GM12878 (cell line): ENCODE data around the gene SV2A. TPM values are rescaled to one million over a fixed set of nuclear protein-coding genes. Genes with fewer than 3 reads are reported as not detected.

Source experiments
- ATAC-seq: fragments of 200-7000 bp; cut with Tn5 transposase; 3 replicates; pipeline ENCODE4 v1.9.1; 2020; ENCODE audit warnings: mild to moderate bottlenecking, moderate library complexity
- BruUV-seq: library from RNA; stranded (reverse); fragments of 400-500 nt; replicated peaks from 2 replicates; lab custom pipeline; 2021; lab: Mats Ljungman, UMichigan
- CTCF ChIA-PET: fragments of 300-600 bp; sonication (Branson Sonifier 250); formaldehyde crosslinking; extraction: SDS; loops from one replicate; lab custom pipeline; 2021; ENCODE audit warnings: inconsistent platforms; lab: Yijun Ruan, JAX
- POLR2A ChIA-PET: fragments of 350-600 bp; formaldehyde crosslinking; extraction: SDS; loops from one replicate; lab custom pipeline; 2021; ENCODE audit warnings: inconsistent platforms; lab: Charles Lee
- RAD21 ChIA-PET: fragments of 300-600 bp; sonication (Branson Sonifier 250); formaldehyde crosslinking; loops from one replicate; lab custom pipeline; 2023; ENCODE audit warnings: antibody characterized with exemption; ENCODE audit not compliant: unreplicated experiment; lab: Charles Lee
- SMC1A ChIA-PET: fragments of 300-600 bp; sonication (Branson Sonifier 250); formaldehyde crosslinking; loops from one replicate; lab custom pipeline; 2023; ENCODE audit not compliant: unreplicated experiment, uncharacterized antibody; lab: Charles Lee
- DNase-seq: peaks from one replicate; pipeline ENCODE4 v3.0.0-alpha.2; 2011; ENCODE audit warnings: low read depth, low spot score
- FAIRE-seq: peaks from 3 replicates; lab custom pipeline; 2011; peaks lifted over from hg19 to GRCh38; lab: Jason Lieb, UNC
- H2AFZ ChIP-seq: 2 replicates; pipeline ENCODE4 v1.6.0; 2011; ENCODE audit warnings: low read depth, low read length, control low read depth; ENCODE audit not compliant: control insufficient read depth
- H3K27ac ChIP-seq: 2 replicates; pipeline ENCODE4 v1.5.1; 2011; ENCODE audit warnings: control low read depth; ENCODE audit not compliant: control insufficient read depth, insufficient read depth
- H3K27me3 ChIP-seq, 2 experiments: replicated peaks in 1 of 2; 2 replicates each; pipeline versions ENCODE4 v1.6.0 to v1.6.1; 2011; ENCODE audit warnings: low read length in 1 of 2; ENCODE audit not compliant: control insufficient read depth in 2 of 2, insufficient read depth in 2 of 2
- H3K36me3 ChIP-seq, 2 experiments: 2 replicates each; pipeline ENCODE4 v1.5.1; 2011; ENCODE audit warnings: low read length in 1 of 2; ENCODE audit not compliant: control insufficient read depth in 2 of 2, insufficient read depth in 2 of 2
- H3K4me1 ChIP-seq: 2 replicates; pipeline ENCODE4 v1.6.1; 2011; ENCODE audit warnings: mild to moderate bottlenecking, low read length, moderate library complexity, mixed read lengths; ENCODE audit not compliant: control insufficient read depth, insufficient read depth
- H3K4me2 ChIP-seq: 2 replicates; pipeline ENCODE4 v1.6.0; 2011; ENCODE audit warnings: control low read depth; ENCODE audit not compliant: control insufficient read depth, insufficient read depth
- H3K4me3 ChIP-seq: fragments of 200-600 bp; sonication (generic); 2 replicates; pipeline ENCODE4 v1.5.1; 2016
- H3K79me2 ChIP-seq: 2 replicates; pipeline ENCODE4 v1.6.0; 2011; ENCODE audit warnings: low read length; ENCODE audit not compliant: control insufficient read depth, insufficient read depth
- H3K9ac ChIP-seq: 2 replicates; pipeline ENCODE4 v1.8.0; 2011; ENCODE audit warnings: low read length, control low read depth, mixed read lengths; ENCODE audit not compliant: control insufficient read depth, insufficient read depth
- H3K9me3 ChIP-seq: replicated peaks from 3 replicates; pipeline ENCODE4 v1.5.1; 2011; ENCODE audit warnings: mild to moderate bottlenecking, low read length; ENCODE audit not compliant: control insufficient read depth, insufficient read depth
- H4K20me1 ChIP-seq: 2 replicates; pipeline ENCODE4 v1.6.0; 2011; ENCODE audit not compliant: control insufficient read depth, insufficient read depth
- BACH1 ChIP-seq: fragments of 450-650 bp; IDR thresholded peaks from 2 replicates; pipeline ENCODE4 v1.6.1; 2017; ENCODE audit warnings: mild to moderate bottlenecking, borderline replicate concordance
- CEBPB ChIP-seq, 2 experiments: fragments of 150-350 bp in 1 of 2; IDR thresholded peaks; 2 replicates each; pipeline ENCODE4 v1.6.1; 2012 to 2014; ENCODE audit warnings: low read depth in 2 of 2, low read length in 2 of 2, borderline replicate concordance in 1 of 2, inconsistent platforms in 1 of 2
- HDAC6 ChIP-seq: fragments of 200-600 bp; sonication (generic); IDR thresholded peaks from one replicate; pipeline ENCODE4 v1.8.0; 2017; ENCODE audit warnings: antibody characterized with exemption; ENCODE audit not compliant: unreplicated experiment
- MXI1 ChIP-seq: fragments of 150-350 bp; IDR thresholded peaks from 2 replicates; pipeline ENCODE4 v1.6.1; 2011; ENCODE audit warnings: low read depth, mild to moderate bottlenecking, inconsistent platforms, low read length, improper control_type of control experiment
- NR2F1 ChIP-seq: fragments of 450-650 bp; conservative IDR thresholded peaks from 2 replicates; pipeline ENCODE4 v1.6.1; 2017; ENCODE audit warnings: mild to moderate bottlenecking
- SUZ12 ChIP-seq: fragments of 200-600 bp; sonication (generic); IDR thresholded peaks from one replicate; pipeline ENCODE4 v1.6.1; 2018; ENCODE audit warnings: antibody characterized with exemption, mild to moderate bottlenecking; ENCODE audit not compliant: unreplicated experiment
- ZNF24 ChIP-seq: fragments of 450-650 bp; IDR thresholded peaks from 2 replicates; pipeline ENCODE4 v1.6.1; 2017; ENCODE audit warnings: antibody characterized with exemption, mild to moderate bottlenecking
- WGBS: methylation state at CpG from one replicate; pipeline ENCODE4 v1.1.6; 2016; ENCODE audit warnings: low lambda C conversion rate; ENCODE audit not compliant: insufficient replicate concordance, insufficient coverage; ENCODE audit errors: missing lambda C conversion rate; 5-methylcytosine and 5-hydroxymethylcytosine counted together
- in situ Hi-C: fragments of 300-500 bp; cut with MboI; formaldehyde crosslinking; loops from 9 replicates; pipeline ENCODE4 v1.14.3; 2018; ENCODE audit warnings: mixed read lengths
- intact Hi-C: fragments of 100-400 bp; cut with micrococcal nuclease; formaldehyde crosslinking; loops from one replicate; pipeline ENCODE4 v1.14.2; 2022; ENCODE audit not compliant: unreplicated experiment
- polyA plus RNA-seq, 11 experiments: library from polyadenylated mRNA; depleted of rRNA in 4 of 11; unstranded in 6 of 11; stranded (reverse) in 5 of 11; fragments of >200 nt; fragmentation: Nextera tagmentation in 4 of 11; fragmentation: Illumina TruSeq in 1 of 11; extraction: Ambion mirVana in 4 of 11; extraction: Trizol in 1 of 11; gene quantifications; 1 replicate in 1 of 11; 2 replicates in 10 of 11; pipeline versions ENCODE4 v1.2.1 to v1.2.3, GENCODE V29; 2011 to 2016; ENCODE audit warnings: inconsistent platforms in 2 of 11, missing spikeins in 2 of 11, low read depth in 1 of 11
- total RNA-seq, 4 experiments: library from RNA; depleted of rRNA in 3 of 4; stranded (reverse); fragments of >200 nt in 3 of 4; fragmentation: Illumina TruSeq in 1 of 4; extraction: Trizol in 1 of 4; gene quantifications; 2 replicates each; pipeline versions ENCODE4 v1.2.1 to v1.2.3, GENCODE V29; 2013 to 2021

SV2A gene
- total and polyA plus RNA-seq, 10 of the 15 experiments (the other 5 are each of a cell fraction or from before 2014, with no cell fraction given): 0.39 to 11.6 (median 5.4) TPM

DNA sequence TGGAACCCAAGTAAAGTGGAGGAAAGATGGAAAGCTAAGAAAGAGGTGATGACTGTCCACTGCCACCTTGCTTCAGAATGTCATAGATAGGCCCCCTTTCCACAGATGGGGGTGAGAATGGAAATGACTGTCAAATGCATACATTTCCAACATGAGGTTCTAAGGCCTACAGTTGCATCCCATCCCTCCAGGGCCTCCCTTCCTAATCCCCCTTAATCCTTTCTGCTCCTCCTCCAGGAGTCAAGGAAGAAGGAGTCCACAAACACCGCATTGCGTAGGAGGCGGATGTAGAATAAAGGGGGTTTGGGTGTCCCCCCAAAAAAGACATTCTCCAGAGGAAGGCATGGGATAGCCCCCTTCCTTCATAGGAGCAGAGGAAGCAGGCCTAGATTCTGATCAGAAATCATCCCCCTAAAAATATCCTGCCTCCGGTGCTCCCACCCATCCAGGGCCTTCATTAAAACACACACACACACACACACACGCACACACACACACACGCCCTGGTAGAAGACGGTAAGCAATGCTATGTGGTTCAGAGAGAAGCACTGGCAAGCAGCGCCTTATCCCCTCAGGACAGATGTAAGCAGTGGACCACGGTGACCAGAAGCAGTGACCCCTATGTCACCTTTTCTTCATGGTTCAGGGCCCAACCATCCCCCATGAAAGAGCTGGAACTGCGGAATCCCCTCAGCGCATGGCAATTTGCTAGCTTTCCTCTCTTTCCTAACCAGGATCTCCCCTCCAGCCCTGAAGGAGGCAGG, 2.0 kb downstream of the SV2A start:
- ChIA-PET RAD21 (no interaction called here), CTCF (interaction anchor here (1.0 kb wide), 1 partner anchor 14 kb away, joined by 3 read pairs; no protein-coding TSS in a partner anchor), SMC1A (no interaction called here), POLR2A (interaction anchor here (0.6 to 1.2 kb wide), 2 partner anchors 13 to 23 kb away, joined by 3 to 4 read pairs; no protein-coding TSS in a partner anchor)
- DNase-seq: no peak
- Histone ChIP-seq H3K36me3 (no peaks in the 10 kb centered on the region), H3K27ac (no peak overlapping the region), H3K4me3 (no peak overlapping the region), H3K9me3 (no peaks in the 10 kb centered on the region), H3K9ac (no peak overlapping the region), H3K4me2 (no peak overlapping the region), H3K27me3 (peaks cover 0 to 3% of the 10 kb centered on the region in 2 experiments; a peak in 2 of 4 replicates), H4K20me1 (no peaks in the 10 kb centered on the region), H2AFZ (no peak overlapping the region), H3K79me2 (no peaks in the 10 kb centered on the region), H3K4me1 (peaks cover 10% of the 10 kb centered on the region; the same call in 1 of the 2 replicates)
- TF ChIP-seq CEBPB (IDR thresholded peaks at IDR 0.05; ENCODE audit: borderline replicate concordance in 1 of 2, low read depth in 2 of 2, low read length in 2 of 2) (no peak), HDAC6 (no peak), NR2F1 (0 out of 2 replicates have a peak, but pooled peaks have one; percentile 20)
- no peak for ATAC-seq
- FAIRE-seq: no peak
- in situ Hi-C loops (no loop called here), intact Hi-C loops (no loop called here)
- BruUV-seq: no TSS peak
- 85% methylated on average over 11 of the region's 11 CpGs for WGBS

DNA sequence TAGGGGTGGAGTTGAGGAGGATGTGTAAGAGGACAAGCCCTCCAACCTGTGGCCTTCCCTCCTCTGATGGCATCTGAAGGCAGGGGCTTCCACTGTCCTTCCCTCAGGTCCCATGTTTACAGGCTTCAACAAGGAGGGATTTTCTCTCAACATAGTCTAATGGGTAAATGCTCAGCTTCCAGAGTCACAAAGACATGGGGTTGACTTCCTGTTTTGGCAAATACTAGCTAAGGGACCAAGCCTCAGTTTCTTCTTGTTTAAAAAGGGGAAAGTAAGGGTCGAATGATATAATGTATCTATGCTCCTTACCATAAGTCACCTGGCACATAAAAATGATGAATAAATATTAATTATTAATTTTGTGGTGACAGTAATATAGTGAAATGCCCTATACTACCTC, 3.1 kb downstream of the SV2A start:
- no peaks in the 10 kb centered on the region for H4K20me1 ChIP-seq
- ATAC-seq (no peak), DNase-seq (no peak), FAIRE-seq (no peak)
- peaks cover 0 to 3% of the 10 kb centered on the region in 2 experiments; a peak in 2 of 4 replicates for H3K27me3 ChIP-seq
- no peak overlapping the region for H3K4me2 ChIP-seq
- no peak overlapping the region for H3K4me3 ChIP-seq
- in situ Hi-C loops: no loop called here
- H3K9me3 ChIP-seq: no peaks in the 10 kb centered on the region
- intact Hi-C loops: no loop called here
- H3K79me2 ChIP-seq: no peaks in the 10 kb centered on the region
- H3K4me1 ChIP-seq: peaks cover 10% of the 10 kb centered on the region; the same call in 1 of the 2 replicates
- 61% methylated on average over 1 of the region's 1 CpG for WGBS
- no peaks in the 10 kb centered on the region for H3K36me3 ChIP-seq
- TF ChIP-seq SUZ12 (no peak), MXI1 (no peak), BACH1 (no peak), ZNF24 (no peak)
- H3K27ac ChIP-seq: no peak overlapping the region
- no TSS peak for BruUV-seq
- ChIA-PET CTCF (interaction anchor here (1.0 kb wide), 1 partner anchor 13 kb away, joined by 3 read pairs; no protein-coding TSS in a partner anchor), RAD21 (no interaction called here), POLR2A (interaction anchor here (1.2 kb wide), 1 partner anchor 14 kb away, joined by 3 read pairs; no protein-coding TSS in a partner anchor), SMC1A (interaction anchor here (0.9 kb wide), 1 partner anchor 251 kb away, joined by 3 read pairs; no protein-coding TSS in a partner anchor)
- no peak overlapping the region for H3K9ac ChIP-seq
- no peak overlapping the region for H2AFZ ChIP-seq
